Left lung (tissue), 10 donors: ENCODE measurements around the gene OR51I1. TPM values are rescaled to one million over a fixed set of nuclear protein-coding genes. Genes with fewer than 3 reads are reported as not detected.
A peak's percentile ranks its signal among the peaks of the same experiment; 100 is the strongest.

Experiments used
- ATAC-seq: fragments of 200-7000 bp; cut with Tn5 transposase; one replicate; pipeline ENCODE4 v1.9.1; 2020; ENCODE audit warnings: moderate library complexity
- DNase-seq, 4 donors: peaks; one replicate each; pipeline ENCODE4 v3.0.0-alpha.2; 2013 to 2020
- H3K27ac ChIP-seq, 2 donors: fragments of 200-600 bp; sonication (generic) in 1 of 2; one replicate each; pipeline versions ENCODE4 v1.5.0 to v1.8.0; 2020 to 2021
- H3K27me3 ChIP-seq, 2 donors: fragments of 200-600 bp; sonication (generic) in 1 of 2; one replicate each; pipeline versions ENCODE4 v1.5.0 to v1.8.0; 2020 to 2021
- H3K36me3 ChIP-seq, 2 donors: fragments of 200-600 bp; sonication (generic) in 1 of 2; one replicate each; pipeline versions ENCODE4 v1.5.0 to v1.8.0; 2020 to 2021
- H3K4me1 ChIP-seq, 2 donors: fragments of 200-600 bp; one replicate each; pipeline ENCODE4 v1.8.0; 2021
- H3K4me3 ChIP-seq, 2 donors: fragments of 200-600 bp; sonication (generic) in 1 of 2; one replicate each; pipeline versions ENCODE4 v1.5.0 to v1.8.0; 2020 to 2021; ENCODE audit warnings: mild to moderate bottlenecking in 1 of 2
- H3K9me3 ChIP-seq, 2 donors: fragments of 200-600 bp; sonication (generic) in 1 of 2; one replicate each; pipeline versions ENCODE4 v1.5.0 to v1.8.0; 2020 to 2021
- intact Hi-C, 2 donors: fragments of 100-400 bp; cut with DNase I; formaldehyde crosslinking; loops; one replicate each; pipeline versions ENCODE4 v1.11.2 to v1.14.2; 2022
- polyA plus RNA-seq, 6 donors: library from polyadenylated mRNA; unstranded; fragments of 120-200 nt; gene quantifications; one replicate each; pipeline ENCODE4 v1.2.1, GENCODE V29; 2013; ENCODE audit not compliant: insufficient read length in 6 of 6
- total RNA-seq, 2 donors: library from RNA; stranded (reverse); fragmentation: NEBNext Ultra II Directional; extraction: Animal tissue kit (Norgen Biotek cat#: 25700); gene quantifications; one replicate each; pipeline ENCODE4 v1.2.1, GENCODE V29; 2021
- TF ChIP-seq, protein P1 (sequence below), 2 donors: fragments of 200-600 bp; sonication (generic) in 1 of 2; IDR thresholded peaks; one replicate each; pipeline versions ENCODE4 v1.5.0 to v1.8.0; 2021; ENCODE audit warnings: antibody characterized with exemption in 2 of 2
- donor health status: DM: no; HTN: yes; CAD: no.
- donor health status: DM: no; HTN: no; CAD: no.

OR51I1 gene
- total and polyA plus RNA-seq, 8 donors: not detected

DNA sequence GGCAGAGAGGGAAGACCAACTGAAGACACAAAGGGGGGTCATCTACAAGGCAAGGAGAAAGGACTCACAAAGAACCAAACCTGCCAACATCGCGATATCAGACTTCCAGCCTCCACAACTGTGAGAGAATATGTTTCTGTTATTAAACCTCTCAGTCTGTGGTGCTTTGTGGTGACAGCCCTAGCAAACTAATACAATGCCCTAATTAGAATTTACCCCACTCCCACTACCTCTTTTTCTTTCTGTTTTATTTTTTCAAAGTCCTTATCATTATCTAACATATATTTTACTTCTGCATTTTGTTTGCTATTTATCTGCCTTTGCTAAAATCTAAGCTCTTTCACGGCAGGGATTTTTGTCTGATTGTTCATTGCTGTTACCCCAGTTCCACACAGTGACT is 44.7 kb upstream of the OR51I1 start:
- Histone ChIP-seq H3K4me3 (no peak overlapping the region), H3K4me1 (no peaks in the 10 kb centered on the region), H3K9me3 (no peaks in the 10 kb centered on the region), H3K27me3 (no peaks in the 10 kb centered on the region), H3K36me3 (no peaks in the 10 kb centered on the region), H3K27ac (no peak overlapping the region)
- intact Hi-C loops: no loop called here
- no peak for DNase-seq
- TF ChIP-seq, protein P1, sequence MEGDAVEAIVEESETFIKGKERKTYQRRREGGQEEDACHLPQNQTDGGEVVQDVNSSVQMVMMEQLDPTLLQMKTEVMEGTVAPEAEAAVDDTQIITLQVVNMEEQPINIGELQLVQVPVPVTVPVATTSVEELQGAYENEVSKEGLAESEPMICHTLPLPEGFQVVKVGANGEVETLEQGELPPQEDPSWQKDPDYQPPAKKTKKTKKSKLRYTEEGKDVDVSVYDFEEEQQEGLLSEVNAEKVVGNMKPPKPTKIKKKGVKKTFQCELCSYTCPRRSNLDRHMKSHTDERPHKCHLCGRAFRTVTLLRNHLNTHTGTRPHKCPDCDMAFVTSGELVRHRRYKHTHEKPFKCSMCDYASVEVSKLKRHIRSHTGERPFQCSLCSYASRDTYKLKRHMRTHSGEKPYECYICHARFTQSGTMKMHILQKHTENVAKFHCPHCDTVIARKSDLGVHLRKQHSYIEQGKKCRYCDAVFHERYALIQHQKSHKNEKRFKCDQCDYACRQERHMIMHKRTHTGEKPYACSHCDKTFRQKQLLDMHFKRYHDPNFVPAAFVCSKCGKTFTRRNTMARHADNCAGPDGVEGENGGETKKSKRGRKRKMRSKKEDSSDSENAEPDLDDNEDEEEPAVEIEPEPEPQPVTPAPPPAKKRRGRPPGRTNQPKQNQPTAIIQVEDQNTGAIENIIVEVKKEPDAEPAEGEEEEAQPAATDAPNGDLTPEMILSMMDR (IDR thresholded peaks at IDR 0.05): no peak
- no peak for ATAC-seq

DNA sequence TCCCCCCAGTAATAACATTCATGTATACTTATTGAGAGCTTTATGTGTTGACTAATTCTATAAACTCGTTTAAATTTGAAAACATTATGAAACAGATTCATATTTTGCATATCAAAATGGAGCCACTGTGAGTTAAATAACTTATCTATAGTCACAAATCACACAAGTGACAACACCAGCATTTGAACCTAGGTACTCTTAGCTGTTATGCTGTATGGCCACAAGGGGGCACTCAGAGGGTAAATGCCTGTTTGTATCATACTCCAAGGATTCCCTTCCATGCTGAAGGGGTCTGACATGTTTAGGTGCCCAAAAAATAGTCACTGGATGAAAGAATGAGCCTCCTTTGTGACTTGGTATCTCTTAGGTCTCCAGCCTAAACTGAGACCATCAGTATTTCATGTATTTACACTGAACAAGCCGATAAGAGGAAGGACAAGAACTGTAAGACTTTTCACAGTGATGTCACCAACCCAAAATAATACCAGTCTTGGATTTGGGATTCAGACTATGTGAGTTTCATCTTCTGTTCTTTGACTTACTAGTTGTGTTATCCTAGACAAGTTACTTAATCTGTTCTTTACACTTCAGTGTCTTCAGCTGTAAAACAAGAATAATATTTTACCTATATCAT is 35.0 kb upstream of the OR51I1 start:
- DNase-seq: peak in 2 of 4 donors; percentile 7 to 46
- peak; percentile 90 for ATAC-seq
- Histone ChIP-seq H3K4me3 (no peak overlapping the region), H3K27ac (no peak overlapping the region), H3K36me3 (no peaks in the 10 kb centered on the region), H3K4me1 (no peaks in the 10 kb centered on the region), H3K9me3 (no peaks in the 10 kb centered on the region), H3K27me3 (no peaks in the 10 kb centered on the region)
- intact Hi-C loops: loop anchor here in 1 of 2 donors (5.0 kb wide), 1 partner anchor 331 kb away; the partner anchor contains the start of gene OR52N2
- TF ChIP-seq, protein P1 (IDR thresholded peaks at IDR 0.05): peak; percentile 73 to 81

DNA sequence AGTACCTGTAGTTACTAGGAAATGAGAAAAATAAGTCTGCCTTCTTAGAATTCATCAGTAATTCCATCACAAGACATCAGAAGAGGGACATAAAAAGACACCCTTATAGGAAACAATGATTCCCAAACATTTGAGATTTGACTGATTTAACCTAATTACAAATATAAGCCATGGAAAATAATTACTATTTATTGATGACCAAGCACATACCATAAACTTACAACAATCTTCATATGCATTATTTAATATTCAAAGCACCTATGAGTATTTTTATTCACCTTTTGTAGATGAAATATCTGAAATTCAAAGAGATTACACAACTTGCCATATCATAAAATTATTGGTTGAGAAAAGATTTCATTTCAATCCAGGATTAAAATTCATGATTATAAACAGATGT is 32.6 kb upstream of the OR51I1 start:
- no peaks in the 10 kb centered on the region for H3K9me3 ChIP-seq
- intact Hi-C loops: no loop called here
- H3K4me1 ChIP-seq: no peaks in the 10 kb centered on the region
- ATAC-seq: no peak
- H3K27ac ChIP-seq: no peak overlapping the region
- TF ChIP-seq, protein P1 (IDR thresholded peaks at IDR 0.05): no peak
- H3K4me3 ChIP-seq: no peak overlapping the region
- no peaks in the 10 kb centered on the region for H3K27me3 ChIP-seq
- no peaks in the 10 kb centered on the region for H3K36me3 ChIP-seq
- no peak for DNase-seq

DNA sequence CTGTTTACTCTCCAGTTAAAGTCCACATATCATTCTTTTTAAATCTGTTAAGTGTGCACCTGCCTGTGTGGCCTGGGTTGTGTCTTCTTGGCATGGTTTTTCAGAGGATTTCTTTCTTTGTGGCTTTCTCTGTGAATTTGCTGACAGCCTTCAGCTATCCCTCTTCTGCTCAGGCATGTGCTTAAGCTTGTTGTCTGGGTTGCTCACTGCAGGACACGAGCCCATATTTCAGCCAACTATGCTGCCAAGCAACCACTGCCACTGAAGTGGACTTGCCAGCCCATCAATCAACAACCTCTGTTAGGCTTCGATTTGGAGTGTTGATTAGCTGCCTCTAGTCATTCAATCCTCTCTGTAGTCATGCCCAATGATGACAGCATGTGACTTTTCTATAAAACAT is 26.2 kb upstream of the OR51I1 start:
- TF ChIP-seq, protein P1 (IDR thresholded peaks at IDR 0.05): no peak
- H3K36me3 ChIP-seq: no peaks in the 10 kb centered on the region
- H3K9me3 ChIP-seq: no peaks in the 10 kb centered on the region
- no peak overlapping the region for H3K4me3 ChIP-seq
- H3K4me1 ChIP-seq: no peaks in the 10 kb centered on the region
- DNase-seq (peak in 1 of 4 donors; percentile 9), ATAC-seq (no peak)
- H3K27me3 ChIP-seq: no peaks in the 10 kb centered on the region
- intact Hi-C loops: no loop called here
- H3K27ac ChIP-seq: no peak overlapping the region

DNA sequence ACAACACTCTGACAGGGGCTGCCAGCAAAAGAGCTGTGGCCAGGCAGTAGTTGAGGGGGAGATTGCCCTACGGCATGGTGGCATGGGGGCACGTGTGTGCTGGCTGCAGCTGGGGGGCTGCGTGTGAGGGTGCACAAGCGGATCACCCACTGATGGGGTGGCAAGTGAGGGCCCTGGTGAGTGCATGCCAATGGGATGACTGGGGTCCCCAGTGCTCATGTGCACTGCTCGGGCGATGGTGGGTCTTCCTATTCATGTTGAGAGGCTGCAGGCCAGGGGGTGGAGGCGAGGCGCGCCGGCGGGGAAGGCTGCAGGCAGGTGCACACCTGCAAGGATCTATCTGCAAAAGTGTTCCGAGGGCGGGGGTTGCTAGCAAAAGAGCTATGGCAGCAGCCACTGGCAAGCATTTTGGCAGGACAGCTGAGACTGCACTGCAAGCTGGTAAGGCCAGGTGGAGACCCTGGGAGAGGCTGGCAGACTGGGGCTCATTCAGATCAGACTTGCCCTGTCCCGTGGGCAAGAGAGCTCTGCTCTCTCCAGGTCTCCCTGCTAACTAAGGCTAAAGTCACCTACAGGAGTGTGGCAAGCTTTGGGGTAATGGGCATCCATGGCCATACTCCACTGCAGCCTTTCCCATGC is 19.8 kb upstream of the OR51I1 start:
- TF ChIP-seq, protein P1 (IDR thresholded peaks at IDR 0.05): no peak
- no peak overlapping the region for H3K4me3 ChIP-seq
- DNase-seq (peak in 1 of 4 donors; percentile 54), ATAC-seq (no peak)
- H3K27me3 ChIP-seq: no peaks in the 10 kb centered on the region
- H3K4me1 ChIP-seq: no peaks in the 10 kb centered on the region
- no peaks in the 10 kb centered on the region for H3K36me3 ChIP-seq
- no peak overlapping the region for H3K27ac ChIP-seq
- no peaks in the 10 kb centered on the region for H3K9me3 ChIP-seq
- intact Hi-C loops: no loop called here
